GM20000 (cell line): ENCODE results near the gene LIG1.
A peak's percentile ranks its signal among the peaks of the same experiment; 100 is the strongest.

ENCODE experiments used
- DNase-seq: peaks from one replicate; pipeline ENCODE4 v3.0.0; 2012; ENCODE audit warnings: low spot score
- CTCF ChIP-seq: IDR thresholded peaks from 2 replicates; pipeline ENCODE4 v1.5.1; 2012; ENCODE audit warnings: mild to moderate bottlenecking, control low read depth; ENCODE audit errors: extremely low read depth, missing control alignments

Gene LIG1

GRCh38 chr19:48181505-48181904, 11.4 kb upstream of the LIG1 start:
- DNase-seq: no peak
- no peak for TF ChIP-seq CTCF

GRCh38 chr19:48176226-48176625, 6.1 kb upstream of the LIG1 start:
- TF ChIP-seq CTCF: no peak
- DNase-seq: no peak

GRCh38 chr19:48175578-48175977, 5.4 kb upstream of the LIG1 start:
- no peak for DNase-seq
- no peak for TF ChIP-seq CTCF

- TF ChIP-seq CTCF: no peak
- DNase-seq: no peak
Measured at GRCh38 chr19:48174445-48175030, 4.4 kb upstream of the LIG1 start.

GRCh38 chr19:48171710-48172109, 1.6 kb upstream of the LIG1 start:
- no peak for DNase-seq
- no peak for TF ChIP-seq CTCF

GRCh38 chr19:48170817-48171347, 738 bp upstream of the LIG1 start:
- no peak for DNase-seq
- TF ChIP-seq CTCF: no peak

GRCh38 chr19:48169578-48169938, 586 bp downstream of the LIG1 start:
- TF ChIP-seq CTCF: no peak
- peak; percentile 95 for DNase-seq
